Measurements from ENCODE around the gene PDLIM4.
A peak's percentile ranks its signal among the peaks of the same experiment; 100 is the strongest.

The PDLIM4 gene

DNA sequence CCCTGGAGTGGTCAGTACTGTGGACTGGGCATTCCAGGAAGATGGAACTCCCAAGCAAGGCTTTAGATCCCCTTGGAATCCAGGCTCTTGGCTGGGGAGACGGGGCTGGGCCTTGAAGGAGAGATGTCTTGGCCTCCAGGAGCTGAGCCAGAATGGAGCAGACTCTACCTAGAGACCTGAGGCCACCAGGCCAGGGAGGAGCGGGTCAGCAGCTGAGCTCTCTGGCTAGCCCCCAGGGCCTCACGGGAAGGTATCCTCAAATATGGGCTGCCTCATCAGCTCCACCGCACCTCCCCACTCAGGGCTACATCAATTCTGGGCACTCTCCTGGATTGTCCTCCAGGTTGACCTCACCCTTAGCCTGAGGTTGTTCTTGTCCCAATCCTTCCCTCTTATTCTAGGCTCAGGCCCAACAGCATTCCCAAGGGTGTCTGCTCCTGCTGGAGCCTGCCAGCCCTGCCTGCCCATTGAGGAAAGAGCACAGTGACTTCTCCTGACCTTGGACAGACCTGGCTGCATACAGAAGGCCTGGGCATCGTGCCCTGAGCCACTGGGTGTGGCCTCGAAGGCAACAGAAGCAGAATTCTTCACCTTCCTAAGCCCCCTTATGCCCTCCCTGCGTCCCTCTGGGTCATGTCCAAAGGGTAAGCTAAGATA, 3.0 kb upstream of the PDLIM4 start:
- peak; percentile 35 for DNase-seq

DNA sequence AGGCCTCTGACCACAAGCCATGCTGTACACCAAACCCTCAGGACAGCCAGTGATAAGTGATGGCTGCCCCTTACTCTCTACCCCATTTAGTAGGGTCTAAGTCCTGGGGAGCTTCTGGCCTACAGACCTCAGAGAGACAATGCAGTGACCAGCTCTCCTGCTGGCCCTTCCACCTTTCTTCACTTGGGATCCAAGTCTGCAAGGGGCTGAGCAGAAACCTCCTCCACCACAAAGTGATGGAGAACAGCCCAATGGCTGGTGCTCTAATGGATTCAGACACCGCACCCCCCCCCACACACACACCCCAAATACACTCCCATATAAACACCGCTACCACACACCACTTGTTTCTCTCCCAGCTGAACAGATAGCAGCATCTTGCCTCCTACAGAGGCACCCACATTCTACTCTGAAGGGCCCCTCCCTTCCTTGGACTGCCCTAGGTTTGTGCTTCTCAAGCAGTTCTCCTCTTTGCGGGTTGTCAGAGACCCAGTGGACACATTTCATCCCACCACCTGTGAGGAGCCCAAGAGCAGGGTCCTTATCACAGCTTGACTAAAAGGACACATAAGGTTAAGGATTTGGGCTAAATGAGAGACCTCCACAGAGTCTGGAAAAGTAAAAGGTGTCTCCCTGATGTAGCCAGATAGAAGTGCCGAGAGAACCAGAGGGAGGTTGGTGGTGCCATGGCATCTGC, 1.3 kb upstream of the PDLIM4 start:
- peak; percentile 32 for DNase-seq

DNA sequence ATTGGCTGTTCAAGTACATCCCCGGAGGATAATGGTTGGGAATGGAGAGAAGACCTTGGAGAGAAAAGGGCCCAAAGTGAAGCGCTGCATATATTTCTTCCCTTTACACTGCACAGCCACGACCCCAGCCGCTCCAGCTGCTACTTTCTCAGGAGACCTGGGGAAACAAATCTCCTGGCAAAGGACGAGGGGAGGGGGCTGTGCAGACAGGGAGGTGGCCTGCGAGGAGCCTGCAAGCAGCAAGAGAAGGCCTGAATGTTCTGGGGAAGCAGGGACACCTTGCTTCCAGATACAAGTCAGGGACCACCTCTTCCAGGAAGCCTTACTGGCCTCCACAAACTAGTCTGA, 739 bp upstream of the PDLIM4 start:
- DNase-seq = no peak

DNA sequence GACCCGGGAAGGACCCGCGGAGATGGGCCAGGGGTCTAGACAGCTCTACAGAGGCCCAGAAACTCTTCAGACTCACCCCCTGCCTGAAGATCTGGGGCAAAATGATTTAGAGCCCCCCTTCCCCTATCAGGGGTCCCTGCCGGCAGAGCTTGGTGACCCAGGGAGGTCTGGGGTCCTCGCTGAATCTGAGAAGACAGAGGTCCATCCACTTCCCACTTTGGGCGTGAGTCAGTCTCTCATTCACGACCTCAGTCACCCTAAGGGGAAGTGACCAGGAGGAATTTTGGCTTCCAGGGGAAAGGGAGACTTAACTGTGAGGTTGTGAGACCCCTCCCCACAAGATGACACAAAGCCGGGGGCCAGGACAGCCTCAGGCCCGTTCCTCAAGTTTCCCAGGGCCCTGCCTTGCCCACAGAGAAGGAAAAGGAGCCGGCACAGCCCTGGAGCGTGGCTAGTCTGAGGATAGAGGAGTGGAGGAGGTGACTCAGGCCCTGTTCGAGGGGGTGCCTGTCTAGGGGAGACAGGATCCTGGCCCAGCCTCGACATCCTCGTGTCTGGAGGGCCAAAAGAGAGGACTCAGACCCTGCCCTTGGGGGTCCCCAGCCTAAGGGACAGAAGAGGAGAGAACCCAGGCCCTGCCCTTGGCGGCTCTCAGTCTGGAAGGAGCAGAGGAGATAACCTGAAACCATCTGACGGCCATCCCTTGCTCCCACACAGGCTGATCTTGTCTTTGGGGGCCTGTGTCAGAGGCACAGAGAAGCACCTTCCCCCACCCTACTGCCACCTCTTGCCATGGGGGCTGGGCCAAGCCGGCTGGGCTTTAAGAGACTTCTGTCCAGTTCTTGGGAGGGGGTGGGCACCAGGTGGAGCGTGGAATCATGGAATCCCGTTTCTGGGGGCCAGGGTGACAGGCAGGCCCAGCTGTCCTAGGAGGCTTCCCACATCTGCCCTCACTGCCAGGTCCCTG, 889 bp downstream of the PDLIM4 start:
- DNase-seq = peak; percentile 67

DNA sequence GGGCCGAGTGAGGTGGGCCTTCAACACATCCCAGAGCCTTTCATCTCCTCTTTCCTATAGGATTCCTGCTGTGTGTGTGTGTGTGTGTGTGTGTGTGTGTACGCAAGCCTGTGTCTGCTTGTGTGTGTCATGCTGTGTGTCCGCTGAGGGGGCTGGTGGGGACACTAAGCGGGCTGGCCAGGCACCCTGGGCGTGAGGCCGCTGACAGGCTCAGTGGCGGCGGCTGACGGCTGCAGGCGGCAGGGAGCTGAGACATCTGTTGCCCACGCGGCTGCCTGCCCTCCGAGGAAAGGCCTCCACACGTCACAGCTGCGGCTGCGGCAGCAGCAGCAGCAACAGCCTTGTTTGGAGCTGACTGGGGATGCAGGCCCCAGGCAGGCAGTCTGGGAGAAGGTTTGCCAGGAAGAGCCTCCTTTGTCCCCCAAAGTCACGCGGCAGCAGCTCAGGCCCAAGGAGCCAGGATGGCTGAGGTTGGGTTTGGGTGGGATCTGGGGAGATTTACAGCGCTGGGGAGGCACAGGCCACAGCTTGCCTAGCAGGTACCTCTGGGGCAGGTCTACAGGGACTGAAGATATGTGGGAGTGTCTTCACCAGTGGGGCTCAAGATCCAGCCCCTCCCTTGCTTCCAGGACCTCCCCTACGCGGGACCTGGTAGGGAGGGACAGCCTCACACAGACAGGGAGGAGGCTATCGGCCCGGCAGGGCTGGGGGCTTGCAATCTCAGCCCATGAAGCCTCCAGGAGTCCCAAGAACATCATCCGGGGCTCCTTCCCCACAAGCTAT, 1.8 kb downstream of the PDLIM4 start:
- DNase-seq = peak; percentile 74

DNA sequence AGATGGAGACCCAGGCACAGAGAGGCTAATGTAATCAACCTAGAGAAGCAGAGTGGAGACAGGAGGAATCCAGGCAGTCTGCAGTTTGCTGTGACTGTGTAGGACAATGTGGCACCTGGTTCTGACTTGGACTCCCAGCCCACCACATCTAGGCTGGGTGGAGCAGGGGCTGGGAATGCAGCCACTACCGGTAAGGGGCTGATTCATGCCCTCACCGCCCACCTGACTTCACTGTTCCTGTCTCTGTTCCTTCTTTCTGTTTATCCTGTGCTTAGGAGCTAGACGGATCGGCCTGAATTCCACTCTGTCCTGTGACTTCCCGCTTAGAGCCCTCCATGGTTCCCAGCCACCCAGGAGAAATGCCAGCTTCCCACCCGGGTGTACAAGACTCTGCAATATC, 2.6 kb downstream of the PDLIM4 start:
- DNase-seq = peak; percentile 76

DNA sequence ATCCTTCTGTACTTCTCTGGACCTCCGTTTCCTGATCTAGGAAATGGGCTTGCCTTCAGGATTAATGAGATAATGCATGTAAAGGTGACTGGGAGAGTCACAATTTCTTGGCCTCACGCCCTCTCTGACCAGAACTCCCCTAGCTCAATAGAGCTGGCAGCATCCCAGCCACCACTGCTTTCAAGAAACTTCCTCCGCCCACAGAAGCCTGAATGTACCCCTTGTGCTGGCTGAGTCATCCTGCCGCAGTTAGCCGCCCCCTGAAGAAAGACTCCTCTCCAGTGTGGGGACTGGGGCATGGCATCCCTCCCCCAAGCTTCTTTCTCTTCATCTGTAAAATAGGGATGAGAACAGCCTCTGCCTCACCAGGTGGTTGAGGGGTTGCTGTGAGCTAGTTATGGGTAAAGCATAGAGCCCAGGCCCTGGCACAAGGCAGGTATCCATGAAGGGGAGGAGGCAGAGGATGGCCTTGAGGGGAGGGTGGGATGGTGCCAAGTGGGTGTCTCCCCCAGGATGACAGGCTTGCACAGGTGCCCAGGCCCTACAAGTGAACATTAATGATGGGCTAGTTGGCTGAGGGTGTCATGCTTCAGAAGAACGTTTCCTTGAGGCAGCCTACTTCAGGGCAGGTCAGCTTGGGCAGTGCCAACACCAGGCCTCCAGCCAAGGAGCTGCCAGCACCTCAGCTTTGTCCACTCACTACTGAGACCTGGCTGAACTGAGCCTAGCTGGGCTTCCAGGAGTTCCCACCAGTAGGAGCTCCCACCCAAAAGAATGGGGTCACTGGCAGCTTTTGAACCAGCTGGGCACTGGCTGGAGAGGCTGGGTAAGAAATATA, 3.4 kb downstream of the PDLIM4 start:
- peak; percentile 54 for DNase-seq

DNA sequence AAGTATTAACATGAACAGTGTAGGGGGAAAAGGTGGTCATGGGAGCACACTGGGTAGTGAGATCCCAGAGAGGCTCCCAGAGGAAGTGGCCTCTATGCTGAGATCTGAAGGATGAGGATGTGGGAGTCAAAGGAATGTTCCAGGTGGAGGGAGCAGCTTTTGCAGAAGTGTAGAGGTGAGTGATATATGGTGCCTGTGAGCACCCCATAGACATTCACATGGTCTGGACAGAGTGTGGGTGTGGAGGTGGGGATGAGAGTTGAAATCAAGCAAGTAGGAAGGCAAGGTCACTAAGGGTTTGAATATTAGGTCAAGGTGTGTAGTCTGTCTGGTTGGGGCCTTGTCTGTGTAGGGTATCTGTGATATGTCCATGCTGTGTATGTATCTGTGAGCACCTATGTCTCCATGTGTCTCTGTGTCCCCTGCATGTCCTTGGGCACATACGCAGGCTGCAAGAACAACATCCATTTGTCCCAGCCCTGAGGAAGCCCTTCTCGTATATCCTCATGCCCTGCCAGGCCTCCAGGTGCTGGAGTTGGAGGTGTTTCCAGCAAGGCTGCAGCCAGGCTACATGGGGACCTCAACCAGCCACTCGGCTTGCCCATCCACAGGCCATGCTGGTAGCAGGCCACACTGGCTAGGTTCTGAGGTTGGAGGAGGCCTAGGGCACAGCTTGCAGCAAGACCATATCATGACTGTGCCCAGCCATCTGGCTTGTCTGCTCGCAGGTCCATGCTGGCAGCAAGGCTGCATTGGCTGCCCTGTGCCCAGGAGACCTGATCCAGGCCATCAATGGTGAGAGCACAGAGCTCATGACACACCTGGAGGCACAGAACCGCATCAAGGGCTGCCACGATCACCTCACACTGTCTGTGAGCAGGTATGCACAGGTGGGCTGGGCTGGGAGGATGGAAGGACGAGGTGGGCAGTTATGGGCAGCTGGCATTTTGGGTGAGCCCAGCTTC, 4.7 kb downstream of the PDLIM4 start:
- DNase-seq = peak; percentile 38

DNA sequence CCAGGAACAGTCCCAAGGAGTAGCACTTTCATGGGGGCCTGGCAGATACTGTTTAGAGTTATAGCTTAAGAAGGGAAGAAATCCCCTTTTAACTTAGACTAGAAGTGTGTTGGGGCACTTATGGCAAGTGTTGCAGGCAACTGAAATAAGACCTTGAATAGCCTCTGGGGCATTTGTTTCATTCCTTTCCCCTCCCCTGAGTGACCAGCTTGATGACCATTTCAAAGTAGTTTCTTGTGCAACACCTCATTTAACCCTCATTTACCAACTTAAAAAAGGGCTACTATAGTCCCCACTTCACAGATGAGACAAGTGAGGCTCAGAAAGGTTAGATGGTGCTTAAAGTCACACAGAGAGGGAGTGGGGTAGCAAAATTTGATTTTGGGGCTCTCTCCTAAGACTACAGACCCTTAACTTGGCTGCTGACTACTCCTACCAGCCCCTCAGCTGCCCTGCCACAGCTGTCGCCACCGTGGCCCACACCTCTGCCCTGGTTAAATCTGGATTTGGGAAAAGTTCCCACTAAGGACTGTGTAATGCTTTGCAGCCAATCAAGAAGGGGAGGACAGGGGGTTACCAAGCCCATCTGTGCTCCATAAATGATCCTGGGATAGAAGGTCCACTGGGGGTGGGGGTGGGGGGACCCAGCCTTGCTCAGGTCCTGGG, 5.5 kb downstream of the PDLIM4 start:
- DNase-seq = peak; percentile 41

DNA sequence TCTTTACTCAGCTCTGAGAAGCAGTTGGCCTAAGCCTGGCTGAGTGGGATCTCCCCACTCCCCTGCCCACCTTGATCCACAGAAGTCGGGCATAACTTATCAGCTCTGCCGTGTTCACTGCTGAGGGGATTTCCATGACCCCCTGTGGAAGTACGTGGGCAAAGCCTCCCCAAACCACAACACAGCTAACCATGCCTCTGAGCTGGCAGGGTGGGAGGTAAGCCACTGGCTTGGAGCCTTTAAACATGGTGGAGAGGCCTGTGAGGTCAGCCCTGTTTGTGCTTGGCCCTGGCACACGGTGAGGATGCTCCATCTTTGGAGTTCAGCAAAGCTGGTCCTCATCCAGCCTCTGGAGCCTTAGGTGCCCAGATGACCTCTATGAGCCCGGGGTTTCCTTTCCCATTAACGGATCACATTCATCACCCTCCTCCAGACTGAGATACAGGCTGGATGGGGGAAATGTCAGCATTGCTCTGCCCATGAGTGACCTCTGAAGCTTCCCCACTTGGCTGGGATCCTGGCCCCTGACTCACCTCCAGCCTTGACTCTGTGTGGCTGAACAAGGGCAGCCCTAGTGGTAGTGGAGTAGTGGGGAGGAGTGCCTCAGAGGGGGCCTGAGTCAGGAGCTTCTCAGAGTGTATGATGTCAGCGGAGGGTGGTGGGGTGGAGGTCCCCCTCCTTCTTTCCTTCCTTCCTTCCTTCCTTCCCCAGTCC, 6.2 kb downstream of the PDLIM4 start:
- DNase-seq = peak; percentile 57

DNA sequence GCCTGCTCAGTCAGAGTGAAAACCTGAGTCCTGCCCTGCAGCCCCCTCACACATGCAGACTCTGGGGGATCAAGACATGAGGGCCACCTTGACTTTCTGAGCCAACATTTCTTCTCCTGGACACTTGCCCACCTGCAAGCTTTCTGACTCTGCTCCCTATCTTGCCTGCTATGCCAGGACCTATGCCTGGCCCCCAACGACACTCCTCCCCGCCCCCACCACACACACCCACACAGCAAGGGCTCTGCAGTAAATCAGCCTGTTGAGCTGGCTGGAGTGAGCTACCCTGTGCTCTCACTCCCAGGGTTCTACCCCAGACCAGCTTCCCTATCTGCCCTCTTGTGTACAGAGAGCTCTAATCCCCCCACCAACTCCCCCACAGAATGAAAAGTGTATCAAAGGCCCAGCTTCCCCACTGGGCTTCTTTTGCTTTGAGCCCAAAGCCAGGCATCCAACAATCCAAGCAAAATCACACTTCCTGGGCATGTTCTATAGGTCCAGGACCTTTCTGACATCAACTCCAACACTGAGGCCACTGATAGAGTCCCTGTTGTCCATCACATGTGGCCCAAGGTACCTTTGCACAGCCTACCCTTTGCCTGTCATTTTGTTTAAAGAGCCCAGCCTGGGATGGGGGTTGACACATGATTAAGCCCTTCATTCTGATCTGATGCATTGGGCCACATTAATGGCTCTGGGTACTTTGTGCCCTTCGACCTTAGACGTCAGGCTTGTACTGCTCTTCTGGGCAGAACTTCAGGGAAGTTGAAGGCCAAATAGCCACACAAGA, 7.2 kb downstream of the PDLIM4 start:
- peak; percentile 45 for DNase-seq

DNA sequence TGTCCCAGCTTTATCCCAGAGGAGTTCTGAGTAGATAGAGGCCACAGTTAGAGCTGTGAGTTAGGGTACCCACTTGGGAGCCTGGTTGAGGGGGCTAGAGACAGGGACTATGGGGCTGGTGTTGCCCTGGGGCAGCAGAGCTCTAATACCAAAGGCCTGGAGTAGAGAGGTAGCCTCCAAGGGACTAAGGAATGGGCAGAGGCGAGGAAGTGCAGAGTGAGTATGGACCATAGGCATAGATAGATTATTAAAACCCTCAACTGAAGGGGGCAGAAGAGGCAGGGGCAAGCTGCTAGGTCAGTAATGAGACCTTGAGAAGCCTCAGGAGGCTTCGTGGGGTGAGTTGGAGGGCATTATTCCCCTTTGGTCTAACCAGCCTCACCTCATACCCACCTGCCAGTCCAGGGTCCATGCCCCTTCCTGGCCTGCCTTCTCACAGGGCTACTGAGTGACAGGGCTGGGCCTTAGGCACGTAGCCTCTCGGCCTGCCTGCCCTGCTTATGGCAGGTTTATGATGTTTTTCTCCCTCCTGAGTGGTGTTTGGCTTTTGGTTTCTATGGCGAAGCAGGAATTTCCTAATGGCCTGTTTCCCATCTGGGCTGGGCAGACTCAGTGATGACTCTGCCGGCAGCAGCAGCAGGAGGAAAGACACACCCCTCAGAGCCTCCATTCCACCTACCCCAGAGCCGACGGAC, 8.0 kb downstream of the PDLIM4 start:
- DNase-seq = peak; percentile 97

DNA sequence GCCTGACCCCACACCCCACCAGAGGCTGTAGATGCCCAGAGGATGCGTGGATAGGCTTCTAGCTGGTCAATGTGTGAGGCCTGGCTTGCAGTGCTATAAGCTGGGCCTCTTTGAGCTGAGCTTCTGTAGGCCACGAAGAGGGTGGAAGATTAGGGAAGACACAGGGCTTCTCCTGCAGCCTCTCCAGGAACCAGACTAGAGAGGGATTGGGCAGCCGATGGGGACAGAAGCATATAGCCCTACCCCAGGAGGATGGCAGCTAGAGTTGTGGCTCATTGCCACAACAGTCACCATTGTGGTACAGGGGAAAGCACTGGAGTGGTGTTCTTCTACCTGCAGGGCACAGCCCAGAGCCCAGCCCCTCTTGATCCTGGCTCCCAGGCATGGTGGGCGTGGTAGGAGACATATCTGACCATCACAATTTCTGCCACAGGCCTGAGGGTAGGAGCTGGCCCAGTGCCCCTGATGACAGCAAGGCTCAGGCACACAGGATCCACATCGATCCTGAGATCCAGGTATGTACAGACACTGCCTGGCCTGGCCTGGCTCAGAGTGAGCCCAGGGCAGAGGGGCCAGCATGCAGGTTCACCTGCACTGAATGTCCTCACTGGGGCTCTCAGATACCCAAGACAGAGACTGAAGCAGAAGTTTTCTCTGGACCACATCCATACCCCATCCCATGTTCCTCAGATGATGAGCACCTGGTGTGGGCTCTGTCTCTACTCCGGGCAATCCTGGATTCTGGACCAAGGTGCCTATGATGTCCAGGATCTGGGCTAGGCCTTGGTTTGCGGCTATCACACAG, 8.7 kb downstream of the PDLIM4 start:
- peak; percentile 58 for DNase-seq

DNA sequence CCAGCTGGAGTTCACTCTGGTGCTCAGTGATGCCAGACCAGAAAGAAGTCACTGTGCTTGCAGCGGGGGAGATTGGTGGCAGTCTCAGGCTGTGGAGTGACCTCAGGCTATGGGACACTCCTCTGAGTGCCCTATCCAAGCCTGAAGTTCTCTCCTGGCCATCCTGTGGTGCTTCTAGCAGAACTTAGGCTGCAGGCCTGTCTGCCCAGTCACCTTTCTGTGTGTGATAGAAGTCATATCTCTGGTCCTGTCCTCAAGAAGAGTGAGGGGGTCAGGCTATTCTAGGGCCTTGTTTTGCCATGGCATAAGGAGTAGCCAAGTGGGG, 9.3 kb downstream of the PDLIM4 start:
- peak; percentile 19 for DNase-seq

DNA sequence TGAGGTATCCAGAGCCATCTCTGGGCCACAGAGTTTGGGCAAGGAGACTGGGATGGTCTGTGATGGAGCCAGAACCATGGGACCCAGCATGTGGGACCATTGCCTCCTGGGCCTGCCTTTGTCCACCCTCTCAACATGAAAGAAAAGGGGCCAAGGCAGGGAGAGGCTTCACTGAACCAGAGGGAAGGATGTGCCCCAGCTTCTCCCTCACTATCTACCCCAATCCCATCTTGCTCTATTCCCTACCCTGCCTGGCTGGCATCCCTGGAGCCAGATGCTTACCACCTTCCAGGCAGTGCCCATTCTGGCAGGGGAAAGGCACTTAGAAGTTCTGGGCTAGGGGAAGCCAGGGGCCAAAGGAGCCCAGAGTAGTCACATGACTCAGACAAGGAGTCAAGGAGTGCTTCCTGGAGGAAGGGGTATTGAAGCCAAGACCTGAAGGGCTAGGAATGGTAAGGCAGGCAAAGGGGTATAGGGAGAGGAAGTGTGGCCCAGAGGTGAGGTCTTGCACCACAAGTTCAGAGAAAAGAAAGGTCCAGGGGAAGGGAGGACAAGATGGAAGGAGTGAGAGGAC, 9.8 kb downstream of the PDLIM4 start:
- DNase-seq = no peak

DNA sequence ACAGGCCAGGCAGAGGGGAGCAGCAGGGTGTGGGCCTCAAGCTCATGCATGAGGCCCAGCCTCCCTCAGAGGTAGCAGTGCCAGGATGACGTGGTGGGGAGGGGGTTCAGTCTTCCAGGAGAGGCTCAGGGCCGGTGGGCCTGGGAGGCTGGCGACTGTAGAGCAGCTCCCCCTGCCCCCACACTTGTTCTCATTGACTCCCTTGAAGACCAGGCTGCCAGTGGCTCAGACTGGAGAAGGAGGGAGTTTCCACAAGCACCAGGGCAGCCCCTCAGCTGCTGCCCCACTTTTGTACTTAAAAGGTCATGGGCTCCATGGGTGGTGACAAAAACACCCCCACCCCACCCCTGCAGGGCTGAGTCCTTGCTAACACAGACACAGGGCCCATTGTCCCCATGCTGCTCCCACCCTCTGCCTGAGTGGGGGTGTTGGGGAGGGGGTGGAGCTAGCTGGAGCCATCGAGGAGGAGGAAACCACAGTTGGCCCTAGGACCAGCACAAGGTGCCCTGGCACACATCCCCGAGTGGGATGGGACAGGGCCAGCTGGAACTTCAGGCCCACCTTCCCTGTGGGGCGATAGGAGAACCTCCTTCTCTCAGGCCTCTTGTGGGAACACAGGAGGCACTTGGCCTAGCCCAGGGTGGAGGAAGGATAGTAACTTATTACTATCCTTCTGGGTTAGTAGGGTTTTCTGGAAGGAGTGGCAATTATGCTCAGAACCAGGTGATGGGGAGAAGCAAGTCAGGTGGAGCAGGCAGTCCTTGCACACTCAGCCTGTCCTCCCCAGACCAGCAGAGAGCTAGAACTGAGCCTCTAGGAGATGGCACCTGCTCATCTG, 10.7 kb downstream of the PDLIM4 start:
- DNase-seq = peak; percentile 45

All from islet precursor cell (in vitro differentiated cells).